CD14-positive monocyte (primary cell): ENCODE data around the gene RER1. TPM values are rescaled to one million over a fixed set of nuclear protein-coding genes. Genes with fewer than 3 reads are reported as not detected.

Experiments used
- DNase-seq, 3 donors: peaks; one replicate each; pipeline ENCODE4 v3.0.0-alpha.2; 2011 to 2022
- H2AFZ ChIP-seq: 2 replicates; pipeline ENCODE4 v1.6.0; 2012; ENCODE audit warnings: mild to moderate bottlenecking, low read depth, low read length, inconsistent platforms; ENCODE audit not compliant: insufficient read depth, poor library complexity, severe bottlenecking
- H3K27ac ChIP-seq, 2 donors: 1 replicate in 1 of 2; 2 replicates in 1 of 2; pipeline ENCODE4 v1.5.1; 2012 to 2013; ENCODE audit warnings: low read length in 2 of 2, control low read depth in 1 of 2, inconsistent platforms in 1 of 2, low read depth in 1 of 2, mild to moderate bottlenecking in 1 of 2
- H3K27me3 ChIP-seq, 2 donors: one replicate each; pipeline versions ENCODE4 v1.6.0 to v1.6.1; 2011 to 2013; ENCODE audit warnings: low read length in 2 of 2; ENCODE audit not compliant: control insufficient read depth in 2 of 2, insufficient read depth in 2 of 2
- H3K36me3 ChIP-seq, 2 donors: replicated peaks in 1 of 2; 1 replicate in 1 of 2; 2 replicates in 1 of 2; pipeline versions ENCODE4 v1.5.1 to v1.6.1; 2012 to 2013; ENCODE audit warnings: low read length in 2 of 2, control low read depth in 1 of 2, inconsistent platforms in 1 of 2, mild to moderate bottlenecking in 1 of 2; ENCODE audit not compliant: insufficient read depth in 2 of 2, control insufficient read depth in 1 of 2
- H3K4me1 ChIP-seq, 2 donors: 1 replicate in 1 of 2; 2 replicates in 1 of 2; pipeline versions ENCODE4 v1.5.1 to v1.6.1; 2012 to 2013; ENCODE audit warnings: low read length in 2 of 2, control low read depth in 1 of 2, inconsistent platforms in 1 of 2, mild to moderate bottlenecking in 1 of 2, moderate library complexity in 1 of 2; ENCODE audit not compliant: insufficient read depth in 2 of 2, control insufficient read depth in 1 of 2
- H3K4me2 ChIP-seq: replicated peaks from 2 replicates; pipeline ENCODE3; 2012; ENCODE audit warnings: low read length, moderate library complexity, mild to moderate bottlenecking; ENCODE audit not compliant: poor library complexity, severe bottlenecking; ENCODE audit errors: extremely low read depth
- H3K4me3 ChIP-seq, 3 experiments: fragments of 200-600 bp in 1 of 3; sonication (generic) in 1 of 3; replicated peaks in 1 of 3; 1 replicate in 2 of 3; 2 replicates in 1 of 3; pipeline ENCODE4 v1.5.1; 2011 to 2013; ENCODE audit warnings: low read length in 3 of 3, mild to moderate bottlenecking in 3 of 3, control low read depth in 2 of 3, low read depth in 2 of 3, inconsistent platforms in 1 of 3, moderate library complexity in 1 of 3
- H3K79me2 ChIP-seq: 2 replicates; pipeline ENCODE4 v1.6.0; 2012; ENCODE audit warnings: mild to moderate bottlenecking, control low read depth, inconsistent platforms, low read length, moderate library complexity; ENCODE audit not compliant: insufficient read depth
- H3K9ac ChIP-seq: 2 replicates; pipeline ENCODE4 v1.6.0; 2017; ENCODE audit warnings: low read length, mild to moderate bottlenecking; ENCODE audit not compliant: insufficient read depth, poor library complexity, severe bottlenecking
- H3K9me3 ChIP-seq, 2 donors: replicated peaks in 1 of 2; 1 replicate in 1 of 2; 2 replicates in 1 of 2; pipeline versions ENCODE4 v1.5.1 to v1.6.1; 2012 to 2013; ENCODE audit warnings: low read length in 2 of 2, control low read depth in 1 of 2; ENCODE audit not compliant: control insufficient read depth in 1 of 2, insufficient read depth in 1 of 2
- H4K20me1 ChIP-seq: 2 replicates; pipeline ENCODE4 v1.6.0; 2012; ENCODE audit warnings: mild to moderate bottlenecking, low read length, control low read depth, moderate library complexity; ENCODE audit not compliant: insufficient read depth
- H3K27ac Mint-ChIP-seq, 7 donors: one replicate each; pipeline ENCODE4 v1.8.0; 2020; ENCODE audit warnings: mild to moderate bottlenecking in 7 of 7, mixed read lengths in 7 of 7, moderate library complexity in 6 of 7, inconsistent platforms in 2 of 7
- H3K27me3 Mint-ChIP-seq, 3 donors: one replicate each; pipeline ENCODE4 v1.8.0; 2021 to 2022; ENCODE audit warnings: low read depth in 3 of 3, mild to moderate bottlenecking in 3 of 3, mixed read lengths in 3 of 3, moderate library complexity in 3 of 3, inconsistent platforms in 1 of 3
- H3K36me3 Mint-ChIP-seq, 2 donors: one replicate each; pipeline ENCODE4 v1.8.0; 2020; ENCODE audit warnings: mixed read lengths in 2 of 2, inconsistent platforms in 1 of 2, mild to moderate bottlenecking in 1 of 2
- H3K4me1 Mint-ChIP-seq: one replicate; pipeline ENCODE4 v1.8.0; 2020; ENCODE audit warnings: mild to moderate bottlenecking, mixed read lengths
- H3K4me3 Mint-ChIP-seq, 2 donors: one replicate each; pipeline ENCODE4 v1.8.0; 2020; ENCODE audit warnings: mild to moderate bottlenecking in 2 of 2, mixed read lengths in 2 of 2, moderate library complexity in 1 of 2
- H3K9me3 Mint-ChIP-seq, 7 donors: one replicate each; pipeline ENCODE4 v1.8.0; 2020 to 2022; ENCODE audit warnings: mixed read lengths in 7 of 7, mild to moderate bottlenecking in 6 of 7, moderate library complexity in 6 of 7, inconsistent platforms in 2 of 7
- WGBS: methylation state at CpG from one replicate; pipeline ENCODE4 v1.1.5; 2013; ENCODE audit warnings: missing lambda C conversion rate; ENCODE audit not compliant: insufficient coverage; 5-methylcytosine and 5-hydroxymethylcytosine counted together
- intact Hi-C, 2 donors: fragments of 100-400 bp; cut with micrococcal nuclease; formaldehyde crosslinking; loops; one replicate each; pipeline versions ENCODE4 v1.15.0 to v1.15.1; 2023
- polyA plus RNA-seq, 3 donors: library from polyadenylated mRNA; depleted of rRNA in 1 of 3; unstranded in 2 of 3; stranded (reverse) in 1 of 3; fragments of 300-500 nt in 2 of 3; fragments of >200 nt in 1 of 3; fragmentation: Illumina TruSeq in 2 of 3; gene quantifications; 1 replicate in 2 of 3; 2 replicates in 1 of 3; pipeline ENCODE4 v1.2.3, GENCODE V29; 2012 to 2021
- TF ChIP-seq, protein P1 (sequence below): fragments of 200-600 bp; IDR thresholded peaks from one replicate; pipeline ENCODE4 v1.8.0; 2022; ENCODE audit warnings: antibody characterized with exemption, mild to moderate bottlenecking

Gene RER1
- polyA plus RNA-seq, 3 donors: 98.3 to 235 (median 193) TPM

DNA sequence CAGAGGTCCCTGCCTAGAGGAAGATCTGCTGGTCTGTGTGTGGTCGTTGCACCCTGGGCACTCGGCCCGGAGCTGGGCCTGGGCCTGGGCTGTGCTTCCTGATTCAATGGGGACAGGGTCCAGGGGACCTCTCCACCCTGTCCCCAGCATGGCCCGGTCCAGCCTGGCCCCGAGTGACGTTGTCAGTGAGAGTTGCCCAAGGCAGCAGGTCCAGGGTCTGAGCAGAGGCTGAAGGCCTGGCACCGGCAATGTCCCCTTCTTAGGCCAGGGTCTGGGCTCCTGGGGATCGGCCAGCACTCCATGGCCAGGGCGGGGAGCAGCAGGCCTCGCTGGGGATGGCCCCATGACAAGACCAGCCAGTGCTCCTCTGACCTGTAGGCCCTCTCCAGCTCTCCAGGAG lies 36.3 kb downstream of the RER1 start:
- H3K9ac ChIP-seq: no peak overlapping the region
- 94% methylated on average over 10 of the region's 10 CpGs for WGBS
- TF ChIP-seq, protein P1, sequence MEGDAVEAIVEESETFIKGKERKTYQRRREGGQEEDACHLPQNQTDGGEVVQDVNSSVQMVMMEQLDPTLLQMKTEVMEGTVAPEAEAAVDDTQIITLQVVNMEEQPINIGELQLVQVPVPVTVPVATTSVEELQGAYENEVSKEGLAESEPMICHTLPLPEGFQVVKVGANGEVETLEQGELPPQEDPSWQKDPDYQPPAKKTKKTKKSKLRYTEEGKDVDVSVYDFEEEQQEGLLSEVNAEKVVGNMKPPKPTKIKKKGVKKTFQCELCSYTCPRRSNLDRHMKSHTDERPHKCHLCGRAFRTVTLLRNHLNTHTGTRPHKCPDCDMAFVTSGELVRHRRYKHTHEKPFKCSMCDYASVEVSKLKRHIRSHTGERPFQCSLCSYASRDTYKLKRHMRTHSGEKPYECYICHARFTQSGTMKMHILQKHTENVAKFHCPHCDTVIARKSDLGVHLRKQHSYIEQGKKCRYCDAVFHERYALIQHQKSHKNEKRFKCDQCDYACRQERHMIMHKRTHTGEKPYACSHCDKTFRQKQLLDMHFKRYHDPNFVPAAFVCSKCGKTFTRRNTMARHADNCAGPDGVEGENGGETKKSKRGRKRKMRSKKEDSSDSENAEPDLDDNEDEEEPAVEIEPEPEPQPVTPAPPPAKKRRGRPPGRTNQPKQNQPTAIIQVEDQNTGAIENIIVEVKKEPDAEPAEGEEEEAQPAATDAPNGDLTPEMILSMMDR: no peak
- no peak overlapping the region for H3K4me2 ChIP-seq
- no peak overlapping the region for H3K4me3 ChIP-seq
- Mint-ChIP-seq H3K27ac (no peak overlapping the region), H3K9me3 (peaks cover 13 to 22% (median 19%) of the 10 kb centered on the region in 7 donors), H3K4me1 (no peaks in the 10 kb centered on the region), H3K4me3 (no peak overlapping the region), H3K27me3 (peaks cover 6 to 16% (median 9%) of the 10 kb centered on the region in 3 donors), H3K36me3 (no peaks in the 10 kb centered on the region)
- H3K27ac ChIP-seq: no peak overlapping the region
- H3K4me1 ChIP-seq: no peaks in the 10 kb centered on the region
- intact Hi-C loops: no loop called here
- H3K27me3 ChIP-seq: no peaks in the 10 kb centered on the region
- no peaks in the 10 kb centered on the region for H3K36me3 ChIP-seq
- H4K20me1 ChIP-seq: no peaks in the 10 kb centered on the region
- H3K9me3 ChIP-seq: peaks cover 0 to 22% of the 10 kb centered on the region in 2 donors
- no peaks in the 10 kb centered on the region for H3K79me2 ChIP-seq
- no peak for DNase-seq
- H2AFZ ChIP-seq: no peak overlapping the region

DNA sequence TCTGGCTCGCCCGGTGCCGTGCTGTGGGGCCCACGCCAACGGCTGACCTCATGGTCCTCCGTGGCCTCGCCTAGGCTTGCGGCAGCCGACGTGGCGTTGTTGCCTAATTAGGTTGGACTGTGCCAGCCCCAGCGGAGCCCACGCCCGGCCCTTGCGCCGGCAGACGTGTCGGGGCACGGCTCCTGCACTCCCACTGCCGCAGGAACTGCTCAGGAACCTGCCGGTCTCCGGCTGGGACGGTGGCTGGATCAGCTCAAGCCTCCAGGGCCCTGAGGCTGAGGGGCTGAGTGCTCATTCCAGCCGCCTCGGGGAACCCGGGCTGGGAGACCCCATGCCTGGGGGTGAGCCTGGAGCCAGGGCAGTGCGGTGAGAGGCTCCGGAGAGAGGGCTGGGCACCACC lies 36.8 kb downstream of the RER1 start:
- Mint-ChIP-seq H3K9me3 (peaks cover 12 to 17% (median 16%) of the 10 kb centered on the region in 7 donors), H3K4me3 (no peak overlapping the region), H3K36me3 (no peaks in the 10 kb centered on the region), H3K4me1 (no peaks in the 10 kb centered on the region), H3K27me3 (peaks cover 6 to 12% (median 8%) of the 10 kb centered on the region in 3 donors), H3K27ac (no peak overlapping the region)
- no peaks in the 10 kb centered on the region for H4K20me1 ChIP-seq
- no peaks in the 10 kb centered on the region for H3K36me3 ChIP-seq
- H3K4me3 ChIP-seq: no peak overlapping the region
- DNase-seq: no peak
- H3K4me2 ChIP-seq: no peak overlapping the region
- 95% methylated on average over 28 of the region's 28 CpGs for WGBS
- no peak overlapping the region for H3K27ac ChIP-seq
- H3K4me1 ChIP-seq: no peaks in the 10 kb centered on the region
- no peaks in the 10 kb centered on the region for H3K27me3 ChIP-seq
- no peak overlapping the region for H2AFZ ChIP-seq
- H3K9me3 ChIP-seq: peaks cover 0 to 17% of the 10 kb centered on the region in 2 donors
- H3K79me2 ChIP-seq: no peaks in the 10 kb centered on the region
- no peak overlapping the region for H3K9ac ChIP-seq
- intact Hi-C loops: no loop called here
- TF ChIP-seq, protein P1: no peak
